WI38 (cell line): ENCODE measurements around the gene TUBB1.

Experiments used
- H3K4me3 ChIP-seq: 2 replicates; pipeline ENCODE4 v1.5.1; 2011; ENCODE audit warnings: low read depth, mild to moderate bottlenecking, control low read depth, low read length
- TF ChIP-seq, protein P1 (sequence below): IDR thresholded peaks from 2 replicates; pipeline ENCODE4 v1.5.1; 2012; ENCODE audit warnings: low read depth, mild to moderate bottlenecking, control low read depth, low read length

TUBB1 gene

DNA sequence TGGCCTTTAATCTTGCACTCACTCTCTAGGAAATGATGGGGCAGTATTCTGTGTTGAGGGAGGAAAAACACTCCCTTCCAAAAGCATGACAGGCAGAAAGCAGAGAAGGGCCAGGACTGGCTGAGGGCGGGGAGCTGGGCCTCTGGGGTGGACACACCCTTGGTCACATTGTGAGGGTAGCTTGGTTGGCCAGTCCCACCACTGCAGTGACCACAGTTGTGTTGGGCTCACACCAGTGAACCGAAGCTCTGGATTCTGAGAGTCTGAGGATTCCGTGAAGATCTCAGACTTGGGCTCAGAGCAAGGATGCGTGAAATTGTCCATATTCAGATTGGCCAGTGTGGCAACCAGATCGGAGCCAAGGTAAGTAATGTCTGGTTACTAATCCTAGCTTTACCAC lies at the start of gene TUBB1:
TSS of gene TUBB1 (plus strand) at position 213 of the 400 bp plus-strand sequence. CDS start at position 307, 94 bp downstream.
- TF ChIP-seq, protein P1, sequence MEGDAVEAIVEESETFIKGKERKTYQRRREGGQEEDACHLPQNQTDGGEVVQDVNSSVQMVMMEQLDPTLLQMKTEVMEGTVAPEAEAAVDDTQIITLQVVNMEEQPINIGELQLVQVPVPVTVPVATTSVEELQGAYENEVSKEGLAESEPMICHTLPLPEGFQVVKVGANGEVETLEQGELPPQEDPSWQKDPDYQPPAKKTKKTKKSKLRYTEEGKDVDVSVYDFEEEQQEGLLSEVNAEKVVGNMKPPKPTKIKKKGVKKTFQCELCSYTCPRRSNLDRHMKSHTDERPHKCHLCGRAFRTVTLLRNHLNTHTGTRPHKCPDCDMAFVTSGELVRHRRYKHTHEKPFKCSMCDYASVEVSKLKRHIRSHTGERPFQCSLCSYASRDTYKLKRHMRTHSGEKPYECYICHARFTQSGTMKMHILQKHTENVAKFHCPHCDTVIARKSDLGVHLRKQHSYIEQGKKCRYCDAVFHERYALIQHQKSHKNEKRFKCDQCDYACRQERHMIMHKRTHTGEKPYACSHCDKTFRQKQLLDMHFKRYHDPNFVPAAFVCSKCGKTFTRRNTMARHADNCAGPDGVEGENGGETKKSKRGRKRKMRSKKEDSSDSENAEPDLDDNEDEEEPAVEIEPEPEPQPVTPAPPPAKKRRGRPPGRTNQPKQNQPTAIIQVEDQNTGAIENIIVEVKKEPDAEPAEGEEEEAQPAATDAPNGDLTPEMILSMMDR = no peak
- no peak within 1 kb of the TSS for H3K4me3 ChIP-seq

DNA sequence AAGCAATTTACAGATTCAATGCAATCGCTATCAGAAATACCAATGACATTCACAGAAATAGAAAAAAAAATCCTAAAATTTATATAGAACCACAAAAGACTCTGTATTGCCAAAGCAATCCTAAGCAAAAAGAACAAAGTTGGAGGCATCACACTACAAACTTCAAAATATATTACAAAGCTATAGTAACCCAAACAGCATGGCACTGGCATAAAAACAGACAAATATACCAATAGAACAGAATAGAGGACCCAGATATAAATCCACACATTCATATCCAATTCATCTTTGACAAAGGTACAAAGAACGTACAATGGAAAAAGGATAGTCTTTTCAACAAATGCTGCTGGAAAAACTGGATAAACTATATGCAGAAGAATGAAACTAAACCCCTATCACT lies 49.8 kb upstream of the TUBB1 start:
- H3K4me3 ChIP-seq = no peak overlapping the region
- TF ChIP-seq, protein P1 = no peak

- TF ChIP-seq, protein P1 = no peak
- H3K4me3 ChIP-seq = no peak overlapping the region
Measured at GRCh38 chr20:58970146-58970545, 49.1 kb upstream of the TUBB1 start.

- TF ChIP-seq, protein P1 = no peak
- no peak overlapping the region for H3K4me3 ChIP-seq
Measured at GRCh38 chr20:58971429-58971828, 47.8 kb upstream of the TUBB1 start.

DNA sequence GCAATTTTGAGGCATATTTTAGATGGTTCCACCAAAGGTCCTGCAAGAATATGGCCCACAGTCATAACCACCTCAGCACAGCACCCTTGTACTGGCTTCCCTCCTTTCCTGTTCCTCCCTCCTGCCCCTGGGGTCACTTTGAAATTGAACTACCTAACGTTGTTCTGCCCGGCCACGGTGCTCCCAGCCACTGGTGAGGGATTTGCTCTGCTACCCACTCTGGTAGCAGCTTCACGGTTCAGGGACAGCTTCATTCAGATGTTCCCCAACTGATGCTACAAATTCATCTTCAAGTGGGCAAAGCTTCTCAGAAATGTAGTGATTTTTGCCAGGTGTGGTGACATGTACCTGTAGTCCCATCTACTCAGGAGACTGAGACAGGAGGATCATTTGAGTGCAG lies 46.0 kb upstream of the TUBB1 start:
- no peak overlapping the region for H3K4me3 ChIP-seq
- TF ChIP-seq, protein P1 = no peak

- TF ChIP-seq, protein P1 = no peak
- H3K4me3 ChIP-seq = no peak overlapping the region
Measured at GRCh38 chr20:58973866-58974265, 45.4 kb upstream of the TUBB1 start.

- no peak overlapping the region for H3K4me3 ChIP-seq
- TF ChIP-seq, protein P1 = no peak
Measured at GRCh38 chr20:58975353-58975752, 43.9 kb upstream of the TUBB1 start.
